Measurements from ENCODE around the gene ATP2B3. TPM values are rescaled to one million over a fixed set of nuclear protein-coding genes. Genes with fewer than 3 reads are reported as not detected.

ATP2B3 gene
- total and polyA plus RNA-seq, 9 of the 15 experiments (the other 6 are each of a cell fraction or from before 2014, with no cell fraction given): 0.04 TPM; not detected in 8

- H3K9ac ChIP-seq (ENCODE audit: insufficient read depth in 1 of 2, low read depth in 2 of 2, low read length in 2 of 2): no peak overlapping the region
- no peaks in the 10 kb centered on the region for H3K9me3 ChIP-seq (replicated peaks; ENCODE audit: control insufficient read depth, insufficient read depth, low read depth, low read length)
- ChIA-PET CTCF (ENCODE audit: low intra/inter-chr PET ratio) (no interaction called here), POLR2A (no interaction called here)
- in situ Hi-C loops (cut with MboI) (no loop called here), intact Hi-C loops (cut with micrococcal nuclease) (no loop called here)
- no TSS peak for BruUV-seq (replicated peaks)
- H4K20me1 ChIP-seq (replicated peaks; ENCODE audit: control insufficient read depth, insufficient read depth, low read length): no peaks in the 10 kb centered on the region
- peaks cover 0 to 33% of the 10 kb centered on the region in 2 experiments; a peak in 3 of 5 replicates for H3K27me3 ChIP-seq (ENCODE audit: control insufficient read depth in 2 of 2, insufficient read depth in 2 of 2, low read length in 2 of 2)
- WGBS (ENCODE audit: insufficient coverage, low coverage, missing lambda C conversion rate): no CpG with 5 or more reads among the region's 9 CpGs
- FAIRE-seq (no peak), DNase-seq (ENCODE audit: extremely low read depth in 1 of 4, low spot score in 3 of 4) (no peak), ATAC-seq (no peak)
- no peak for TF ChIP-seq DDX20 (tag; IDR thresholded peaks at IDR 0.05; ENCODE audit: low read depth)
- no peak for TF ChIP-seq DACH1 (IDR thresholded peaks at IDR 0.05; ENCODE audit: partially characterized antibody)
- no peak for TF ChIP-seq ZNF668 (CRISPR knock-in tag; IDR thresholded peaks at IDR 0.05)
- no peak for TF ChIP-seq ELF2 (CRISPR knock-in tag; IDR thresholded peaks at IDR 0.05)
- H3K4me1 ChIP-seq (replicated peaks in 1 of 2; ENCODE audit: control insufficient read depth in 2 of 2, insufficient read depth in 2 of 2, low read length in 2 of 2): no peaks in the 10 kb centered on the region
- no peak overlapping the region for H2AFZ ChIP-seq (ENCODE audit: low read depth, low read length)
- H3K79me2 ChIP-seq (ENCODE audit: control insufficient read depth, insufficient read depth, low read length): no peaks in the 10 kb centered on the region
- H3K27ac ChIP-seq (ENCODE audit: extremely low read depth, low read depth, low read length): no peak overlapping the region
- no peaks in the 10 kb centered on the region for H3K9me1 ChIP-seq (ENCODE audit: control insufficient read depth, insufficient read depth, low read length)
- H3K4me2 ChIP-seq (ENCODE audit: insufficient read depth, low read length): no peak overlapping the region
- H3K4me3 ChIP-seq: no peak overlapping the region
- H3K36me3 ChIP-seq (ENCODE audit: control insufficient read depth, insufficient read depth, low read length): no peaks in the 10 kb centered on the region
Measured at GRCh38 chrX:153514259-153514658, 3.2 kb upstream of the ATP2B3 start.

- H3K9ac ChIP-seq (ENCODE audit: insufficient read depth in 1 of 2, low read depth in 2 of 2, low read length in 2 of 2): no peak overlapping the region
- no peak overlapping the region for H2AFZ ChIP-seq (ENCODE audit: low read depth, low read length)
- H3K4me1 ChIP-seq (replicated peaks in 1 of 2; ENCODE audit: control insufficient read depth in 2 of 2, insufficient read depth in 2 of 2, low read length in 2 of 2): 0 out of 5 replicates have a peak, but pooled peaks cover 0 to 6% of the 10 kb centered on the region in 2 experiments
- intact Hi-C loops (cut with micrococcal nuclease) (no loop called here), in situ Hi-C loops (cut with MboI) (no loop called here)
- ATAC-seq: no peak
- H3K4me2 ChIP-seq (ENCODE audit: insufficient read depth, low read length): no peak overlapping the region
- WGBS (ENCODE audit: insufficient coverage, low coverage, missing lambda C conversion rate): 2% methylated on average over 6 of the region's 8 CpGs
- DNase-seq (ENCODE audit: extremely low read depth in 1 of 4, low spot score in 3 of 4): no peak
- no peak for FAIRE-seq
- H3K36me3 ChIP-seq (ENCODE audit: control insufficient read depth, insufficient read depth, low read length): no peaks in the 10 kb centered on the region
- no peak overlapping the region for H3K27ac ChIP-seq (ENCODE audit: extremely low read depth, low read depth, low read length)
- ChIA-PET POLR2A (interaction anchor here (0.6 to 1.0 kb wide), 3 partner anchors 164 to 453 kb away, joined by 3 read pairs; no protein-coding TSS in a partner anchor), CTCF (ENCODE audit: low intra/inter-chr PET ratio) (no interaction called here)
- no peaks in the 10 kb centered on the region for H3K79me2 ChIP-seq (ENCODE audit: control insufficient read depth, insufficient read depth, low read length)
- no peak overlapping the region for H3K4me3 ChIP-seq
- H3K9me3 ChIP-seq (replicated peaks; ENCODE audit: control insufficient read depth, insufficient read depth, low read depth, low read length): no peaks in the 10 kb centered on the region
- no TSS peak for BruUV-seq (replicated peaks)
- peaks cover 0 to 25% of the 10 kb centered on the region in 2 experiments; a peak in 3 of 5 replicates for H3K27me3 ChIP-seq (ENCODE audit: control insufficient read depth in 2 of 2, insufficient read depth in 2 of 2, low read length in 2 of 2)
- no peaks in the 10 kb centered on the region for H4K20me1 ChIP-seq (replicated peaks; ENCODE audit: control insufficient read depth, insufficient read depth, low read length)
- no peaks in the 10 kb centered on the region for H3K9me1 ChIP-seq (ENCODE audit: control insufficient read depth, insufficient read depth, low read length)
- no peak for TF ChIP-seq NRF1 (conservative IDR thresholded peaks at IDR 0.05 in 1 of 2, IDR thresholded peaks at IDR 0.05 in 1 of 2)
- no peak for TF ChIP-seq ZBTB7A (IDR thresholded peaks at IDR 0.05; ENCODE audit: borderline replicate concordance, control insufficient read depth, low read depth, low read length)
- no peak for TF ChIP-seq KAT7 (CRISPR knock-in tag; IDR thresholded peaks at IDR 0.05; ENCODE audit: borderline replicate concordance)
- no peak for TF ChIP-seq KLF10 (CRISPR knock-in tag; IDR thresholded peaks at IDR 0.05)
- TF ChIP-seq ZKSCAN8 (CRISPR knock-in tag; IDR thresholded peaks at IDR 0.05): no peak
- TF ChIP-seq ZNF444 (CRISPR knock-in tag; IDR thresholded peaks at IDR 0.05): no peak
- TF ChIP-seq SAFB2 (IDR thresholded peaks at IDR 0.05; ENCODE audit: borderline replicate concordance, low read depth, low read length, severe bottlenecking): no peak
- no peak for TF ChIP-seq NKRF (IDR thresholded peaks at IDR 0.05; ENCODE audit: borderline replicate concordance)
- TF ChIP-seq SAP30 (IDR thresholded peaks at IDR 0.05; ENCODE audit: borderline replicate concordance, insufficient read depth, low read depth, low read length, poor library complexity, severe bottlenecking): no peak
- TF ChIP-seq SRF (CRISPR knock-in tag; IDR thresholded peaks at IDR 0.05): no peak
Measured at GRCh38 chrX:153515435-153515834, 2.0 kb upstream of the ATP2B3 start.

Data from K562 (cell line).